WERI-Rb-1 (cell line): Measurements from ENCODE around the gene PUS10.
A peak's percentile ranks its signal among the peaks of the same experiment; 100 is the strongest.
"Not testable (repeated sequence)": the region's sequence is repeated elsewhere in the genome, so short reads cannot be mapped to it uniquely, and the experiment has no call there.

Experiments used
- DNase-seq: peaks from one replicate; pipeline ENCODE4 v3.0.0-alpha.2; 2020
- H3K27ac ChIP-seq: fragments of 250-450 bp; sonication (Bioruptor Pico); 2 replicates; pipeline ENCODE4 v1.5.1; 2020; ENCODE audit warnings: mild to moderate bottlenecking, moderate library complexity
- H3K27me3 ChIP-seq: fragments of 250-450 bp; sonication (Bioruptor Pico); 2 replicates; pipeline ENCODE4 v1.5.1; 2021; ENCODE audit warnings: mild to moderate bottlenecking, low read depth, moderate library complexity; ENCODE audit not compliant: insufficient read depth, severe bottlenecking
- H3K36me3 ChIP-seq: fragments of 250-450 bp; sonication (Bioruptor Pico); 2 replicates; pipeline ENCODE4 v1.5.1; 2020; ENCODE audit warnings: mild to moderate bottlenecking, moderate library complexity
- H3K4me3 ChIP-seq: 2 replicates; pipeline ENCODE4 v1.5.1; 2011; ENCODE audit warnings: low read depth, mild to moderate bottlenecking, control low read depth, low read length
- H3K9me3 ChIP-seq: fragments of 250-450 bp; sonication (Bioruptor Pico); 2 replicates; pipeline ENCODE4 v1.5.1; 2021; ENCODE audit warnings: mild to moderate bottlenecking, moderate library complexity; ENCODE audit not compliant: severe bottlenecking
- CTCF ChIP-seq: IDR thresholded peaks from 2 replicates; pipeline ENCODE4 v1.5.1; 2011; ENCODE audit warnings: low read depth, mild to moderate bottlenecking, control low read depth, inconsistent platforms, low read length

The PUS10 gene

GRCh38 chr2:61016392-61017002 lies 1.6 kb downstream of the PUS10 start:
- no peaks in the 10 kb centered on the region for H3K9me3 ChIP-seq
- no peaks in the 10 kb centered on the region for H3K27me3 ChIP-seq
- peak overlapping the region; percentile 96 for H3K4me3 ChIP-seq
- DNase-seq, result no peak
- peaks cover 14% of the 10 kb centered on the region for H3K36me3 ChIP-seq
- peak overlapping the region; percentile 93 for H3K27ac ChIP-seq
- no peak for TF ChIP-seq CTCF

GRCh38 chr2:61015976-61016375 lies 2.1 kb downstream of the PUS10 start:
- no peak for DNase-seq
- no peak for TF ChIP-seq CTCF
- no peak overlapping the region for H3K27ac ChIP-seq
- peaks cover 8% of the 10 kb centered on the region for H3K36me3 ChIP-seq
- peak overlapping the region; percentile 96 for H3K4me3 ChIP-seq
- no peaks in the 10 kb centered on the region for H3K9me3 ChIP-seq
- no peaks in the 10 kb centered on the region for H3K27me3 ChIP-seq

- Histone ChIP-seq H3K27me3 (no peaks in the 10 kb centered on the region), H3K9me3 (no peaks in the 10 kb centered on the region), H3K4me3 (no peak overlapping the region), H3K27ac (no peak overlapping the region), H3K36me3 (peaks cover 5% of the 10 kb centered on the region)
- DNase-seq, result no peak
- TF ChIP-seq CTCF, result no peak
Observed at GRCh38 chr2:61014763-61015162, 3.3 kb downstream of the PUS10 start.

- H3K27me3 ChIP-seq, result no peaks in the 10 kb centered on the region
- H3K4me3 ChIP-seq, result no peak overlapping the region
- no peaks in the 10 kb centered on the region for H3K9me3 ChIP-seq
- DNase-seq, result no peak
- no peak for TF ChIP-seq CTCF
- peaks cover 5% of the 10 kb centered on the region for H3K36me3 ChIP-seq
- H3K27ac ChIP-seq, result no peak overlapping the region
Observed at GRCh38 chr2:61013382-61013781, 4.7 kb downstream of the PUS10 start.

GRCh38 chr2:61012303-61012702 lies 5.8 kb downstream of the PUS10 start:
- DNase-seq, H3K27me3 ChIP-seq, H3K36me3 ChIP-seq, H3K9me3 ChIP-seq, H3K4me3 ChIP-seq, H3K27ac ChIP-seq: not testable (repeated sequence)

GRCh38 chr2:61011678-61012077 lies 6.4 kb downstream of the PUS10 start:
- no peak overlapping the region for H3K4me3 ChIP-seq
- H3K9me3 ChIP-seq, result no peaks in the 10 kb centered on the region
- H3K36me3 ChIP-seq, result no peaks in the 10 kb centered on the region
- H3K27me3 ChIP-seq, result no peaks in the 10 kb centered on the region
- no peak overlapping the region for H3K27ac ChIP-seq
- TF ChIP-seq CTCF, result no peak
- DNase-seq, result no peak
